Right renal cortex interstitium (tissue), 3 donors: ENCODE data around the gene CRAMP1. TPM values are rescaled to one million over a fixed set of nuclear protein-coding genes. Genes with fewer than 3 reads are reported as not detected.
A peak's percentile ranks its signal among the peaks of the same experiment; 100 is the strongest.
"Not testable (repeated sequence)": the region's sequence is repeated elsewhere in the genome, so short reads cannot be mapped to it uniquely, and the experiment has no call there.

Source experiments
- DNase-seq, 3 donors: peaks; one replicate each; pipeline ENCODE4 v3.0.0-alpha.2; 2013; ENCODE audit warnings: low read depth in 3 of 3, low spot score in 2 of 3
- polyA plus RNA-seq, 3 donors: library from polyadenylated mRNA; unstranded; fragments of 120-200 nt; gene quantifications; one replicate each; pipeline ENCODE4 v1.2.1, GENCODE V29; 2013; ENCODE audit not compliant: insufficient read length in 3 of 3

The CRAMP1 gene
- polyA plus RNA-seq, 3 donors, result 16.0 to 17.6 (median 16.4) TPM

GRCh38 chr16:1706386-1707192, 94.4 kb downstream of the CRAMP1 start:
- peak in 1 of 3 donors; percentile 9 for DNase-seq

- no peak for DNase-seq
Observed at GRCh38 chr16:1707193-1707790, 95.1 kb downstream of the CRAMP1 start.

GRCh38 chr16:1708083-1708767, 96.1 kb downstream of the CRAMP1 start:
- DNase-seq, result no peak

- no peak for DNase-seq
Observed at GRCh38 chr16:1708768-1709180, 96.6 kb downstream of the CRAMP1 start.

GRCh38 chr16:1709356-1709755, 97.2 kb downstream of the CRAMP1 start:
- no peak for DNase-seq

- no peak for DNase-seq
Observed at GRCh38 chr16:1710811-1711507, 98.8 kb downstream of the CRAMP1 start.

- DNase-seq, result no peak
Observed at GRCh38 chr16:1712791-1713261, 100.7 kb downstream of the CRAMP1 start.

- DNase-seq, result no peak
Observed at GRCh38 chr16:1713331-1713730, 101.2 kb downstream of the CRAMP1 start.

- DNase-seq, result peak in 1 of 3 donors; percentile 17
Observed at GRCh38 chr16:1713933-1714332, 101.8 kb downstream of the CRAMP1 start.

- no peak for DNase-seq
Observed at GRCh38 chr16:1715220-1715619, 103.1 kb downstream of the CRAMP1 start.

- DNase-seq, result not testable (repeated sequence)
Observed at GRCh38 chr16:1718236-1718635, 106.1 kb downstream of the CRAMP1 start.

GRCh38 chr16:1719559-1720229, 107.5 kb downstream of the CRAMP1 start:
- DNase-seq, result not testable (repeated sequence)

- no peak for DNase-seq
Observed at GRCh38 chr16:1721372-1721771, 109.2 kb downstream of the CRAMP1 start.

- no peak for DNase-seq
Observed at GRCh38 chr16:1723450-1724147, 111.4 kb downstream of the CRAMP1 start.

GRCh38 chr16:1724491-1724890, 112.3 kb downstream of the CRAMP1 start:
- DNase-seq, result no peak

GRCh38 chr16:1726661-1727502, 114.7 kb downstream of the CRAMP1 start:
- no peak for DNase-seq
